AG08395 (cell line): ENCODE measurements around the gene PIAS4.

Experiments used
- DNase-seq: peaks from one replicate; pipeline ENCODE4 v3.0.0; 2012; ENCODE audit warnings: mixed read lengths, low spot score

PIAS4 gene

DNA sequence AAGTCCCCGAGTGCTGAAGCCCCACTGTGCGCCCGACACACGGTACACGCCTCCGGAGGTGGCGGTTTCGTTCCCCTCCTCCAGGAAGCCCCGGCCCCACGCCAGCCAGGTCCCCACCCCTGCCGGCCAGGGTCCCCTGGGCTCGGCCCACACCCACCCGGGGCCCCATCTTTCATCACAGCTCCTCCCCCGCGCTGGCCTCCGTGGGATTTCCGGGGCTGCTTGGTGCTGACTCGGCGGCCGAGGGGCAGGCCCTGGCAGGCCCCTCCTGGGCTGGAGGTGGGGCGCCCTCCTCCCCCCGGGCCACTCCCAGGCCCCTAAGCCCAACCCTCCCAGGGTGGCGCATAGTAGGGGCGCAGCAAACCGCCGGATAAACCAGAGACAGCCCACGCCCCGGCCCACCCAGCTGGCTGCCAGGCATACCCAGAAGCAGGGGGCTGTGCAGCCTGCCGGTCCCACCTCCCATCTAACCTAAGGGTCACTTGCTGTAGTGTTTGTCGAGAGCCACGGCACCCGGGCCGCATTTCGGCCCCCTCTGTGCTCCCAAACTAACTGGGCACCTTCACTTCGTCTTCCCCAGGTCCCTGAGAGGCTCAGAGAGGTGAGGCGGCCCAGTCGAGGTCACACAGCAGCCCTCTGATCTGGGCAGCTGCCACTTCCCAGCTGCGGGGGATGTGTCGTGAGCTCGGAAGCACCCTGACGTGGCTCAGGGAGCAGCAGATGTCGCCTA is 52.5 kb downstream of the PIAS4 start:
- peak; percentile 48 for DNase-seq

DNA sequence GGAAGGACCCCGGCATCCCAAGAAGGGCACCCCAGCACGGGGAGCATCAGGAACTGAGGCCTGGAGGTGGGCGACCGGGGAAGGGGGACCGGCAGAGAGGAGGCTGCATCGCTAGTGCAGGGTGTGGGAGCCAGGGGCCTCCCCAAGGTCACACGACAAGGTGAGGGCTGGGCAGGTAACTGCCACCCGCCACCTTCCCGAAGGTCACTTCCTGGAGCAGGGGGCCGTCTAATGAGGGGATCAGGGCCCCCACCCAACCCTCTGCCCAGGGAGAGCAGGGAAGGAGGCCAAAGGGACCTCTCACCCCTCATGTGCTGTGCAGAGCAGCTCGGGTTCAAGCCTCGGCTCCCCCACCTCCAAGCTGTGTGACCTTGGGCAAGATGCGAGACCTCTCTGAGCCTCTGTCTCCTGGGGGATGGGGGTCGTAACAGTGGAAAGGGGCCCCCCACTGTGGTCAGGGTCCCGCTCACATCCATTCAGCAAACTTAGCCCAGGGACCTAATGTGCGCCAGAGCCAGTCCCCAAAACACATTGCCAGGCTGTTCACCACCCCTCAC is 53.2 kb downstream of the PIAS4 start:
- DNase-seq = no peak

DNA sequence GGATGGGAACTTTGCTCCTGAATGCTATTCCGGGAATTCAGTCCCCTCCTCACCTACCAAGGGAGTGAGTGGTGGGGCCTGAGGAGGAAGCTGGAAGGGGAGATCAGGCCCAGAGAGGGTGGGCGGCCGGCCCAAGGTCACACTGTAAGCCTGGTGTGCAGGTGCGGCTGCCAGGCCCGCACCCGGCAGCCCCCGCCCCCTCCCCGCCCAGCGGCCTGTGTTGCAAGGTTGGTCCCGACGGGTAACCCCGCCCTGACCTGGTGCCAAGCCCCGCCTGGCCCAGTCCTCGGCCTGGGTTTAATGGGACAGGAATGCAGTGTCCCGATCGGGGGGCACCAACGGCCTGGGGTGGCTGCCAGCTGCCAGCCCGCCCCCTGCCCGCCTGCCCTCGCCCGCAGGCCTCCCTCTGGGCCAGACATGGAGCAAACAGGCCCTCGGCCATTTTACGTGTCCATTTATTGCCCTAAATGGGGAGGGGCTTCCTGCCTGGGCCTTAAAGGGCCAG is 53.7 kb downstream of the PIAS4 start:
- peak; percentile 53 for DNase-seq

DNA sequence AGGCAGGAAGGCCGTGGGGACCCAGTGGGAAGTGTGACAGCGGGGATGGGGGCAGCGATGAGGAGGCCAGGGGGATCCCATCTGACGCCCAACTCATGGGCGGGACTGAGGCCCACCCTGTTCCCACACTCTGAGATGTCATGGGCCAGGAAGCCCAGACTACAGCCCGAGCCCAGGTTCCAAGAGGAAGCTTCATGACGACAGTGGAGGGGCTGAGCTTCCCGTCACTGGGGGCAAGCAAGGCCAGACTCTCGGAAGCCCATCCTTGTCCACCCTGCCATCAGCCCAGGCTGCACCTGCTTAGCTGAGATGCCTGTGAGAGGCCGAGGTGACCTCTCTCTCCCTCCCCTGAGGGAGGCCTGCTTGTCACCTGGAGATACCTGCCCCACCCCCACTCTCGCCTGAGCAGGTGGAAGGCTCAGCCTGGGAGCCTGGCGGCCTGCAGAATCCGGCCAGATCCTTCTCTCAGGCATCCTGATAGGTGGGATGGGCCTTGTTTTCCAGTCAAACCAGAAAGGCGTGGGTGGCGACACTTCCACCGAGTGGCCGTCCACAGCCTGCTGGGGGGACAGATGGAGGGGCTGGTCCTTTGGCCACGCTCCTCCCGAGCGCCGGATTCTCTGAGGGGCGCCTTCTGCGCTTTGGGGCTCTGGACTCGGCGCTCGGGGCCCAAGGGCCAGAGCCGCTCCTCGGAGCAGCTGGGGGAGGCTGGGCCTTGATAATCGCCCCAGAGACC is 54.3 kb downstream of the PIAS4 start:
- DNase-seq = no peak

DNA sequence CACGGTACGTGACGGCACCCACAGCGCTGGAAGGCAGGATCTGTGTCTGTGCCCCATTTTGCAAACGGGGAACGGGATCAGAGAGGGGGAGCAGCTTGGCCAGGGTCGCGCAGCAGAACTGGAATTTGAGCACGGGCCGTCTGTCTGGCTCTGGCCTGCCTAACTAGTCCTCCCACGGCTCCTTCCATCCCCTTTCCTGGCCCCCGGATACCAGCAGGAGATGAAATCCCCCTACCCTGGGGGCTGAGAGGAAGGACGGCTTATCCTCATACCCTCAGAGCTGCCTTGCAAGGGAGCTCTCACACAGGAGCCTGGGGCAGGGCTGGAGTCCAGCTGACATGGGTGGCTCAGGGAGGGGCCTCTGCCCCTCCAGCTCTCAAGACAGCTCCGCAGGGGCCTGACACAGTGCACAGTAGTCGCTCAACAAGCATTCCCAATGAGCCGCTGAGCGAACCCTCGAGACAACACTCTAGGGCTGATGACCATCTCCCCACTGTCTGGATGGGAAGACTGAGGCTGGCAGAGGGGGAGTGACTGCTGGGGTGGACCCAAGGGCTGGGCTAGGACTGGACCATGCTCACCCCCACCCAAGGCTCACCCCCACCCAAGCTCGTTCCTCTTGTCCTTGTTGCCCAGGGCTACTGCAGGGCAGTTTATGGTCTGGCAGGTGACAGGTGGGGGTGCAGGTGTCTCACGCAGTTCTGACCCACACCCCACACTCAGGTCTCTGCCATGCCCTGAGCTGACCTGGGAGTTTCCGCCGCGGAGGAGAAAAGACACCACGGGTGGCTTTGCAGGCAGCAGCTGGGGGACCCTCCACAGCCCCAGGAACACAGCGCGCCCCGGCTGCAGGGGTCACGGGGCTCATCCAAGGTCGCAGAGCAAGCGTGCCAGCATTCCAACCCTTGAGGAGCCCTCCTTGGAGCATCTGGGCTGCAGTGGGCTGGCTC is 55.2 kb downstream of the PIAS4 start:
- DNase-seq = no peak

DNA sequence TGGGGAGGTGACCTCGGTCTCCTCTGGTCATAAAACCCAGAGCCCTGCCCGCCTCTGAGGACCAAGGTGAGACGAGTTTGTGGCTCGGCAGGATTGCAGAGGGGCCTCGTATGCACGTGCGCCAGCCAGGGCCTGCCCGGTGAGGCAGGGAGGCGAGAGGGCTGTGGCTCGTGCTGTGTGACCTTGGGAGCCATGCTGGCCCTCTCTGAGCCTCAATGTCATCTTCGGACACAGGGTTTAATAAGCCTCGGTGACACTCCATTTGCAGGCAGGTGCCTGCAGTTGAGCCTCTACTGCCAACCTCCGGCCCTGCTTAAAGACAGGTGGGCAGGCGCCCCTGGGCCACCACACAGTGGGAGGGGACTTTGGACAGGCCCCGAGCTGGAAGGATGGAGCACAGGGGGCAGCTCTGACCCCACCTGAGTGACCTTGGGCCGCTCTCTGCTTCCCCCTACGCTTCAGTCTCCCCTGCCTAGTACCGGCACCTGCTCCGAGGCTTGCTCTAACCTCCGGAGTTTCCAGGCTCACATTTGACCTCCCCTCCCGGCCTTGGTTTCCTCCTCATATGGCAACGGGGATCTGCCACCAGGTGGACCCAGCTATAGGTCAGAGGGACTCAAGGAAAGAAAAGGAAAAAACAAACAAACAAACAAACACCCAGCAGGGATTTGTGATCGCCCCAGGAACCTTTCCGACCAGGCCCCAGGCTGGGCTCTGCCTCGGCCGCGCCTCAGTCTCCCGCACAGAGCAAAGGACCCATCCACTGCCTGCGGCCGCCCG is 56.0 kb downstream of the PIAS4 start:
- no peak for DNase-seq

DNA sequence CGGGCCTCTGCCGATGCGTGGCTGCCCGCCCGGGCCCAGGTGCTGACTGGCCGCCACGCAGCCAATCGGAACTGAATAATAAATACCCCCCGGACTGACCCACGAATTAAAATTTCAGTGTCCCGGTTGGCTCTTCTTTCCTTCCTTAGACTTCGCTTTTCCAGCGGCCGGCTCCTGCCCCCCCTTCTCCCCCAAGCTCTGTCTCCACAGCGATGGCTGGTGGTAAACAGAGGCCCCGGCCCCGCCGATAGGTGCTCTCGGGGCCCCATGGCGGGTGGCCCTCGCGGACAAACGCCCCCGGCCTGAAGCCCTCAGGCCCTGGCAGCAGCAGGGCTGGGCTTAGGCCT is 56.6 kb downstream of the PIAS4 start:
- DNase-seq = no peak

DNA sequence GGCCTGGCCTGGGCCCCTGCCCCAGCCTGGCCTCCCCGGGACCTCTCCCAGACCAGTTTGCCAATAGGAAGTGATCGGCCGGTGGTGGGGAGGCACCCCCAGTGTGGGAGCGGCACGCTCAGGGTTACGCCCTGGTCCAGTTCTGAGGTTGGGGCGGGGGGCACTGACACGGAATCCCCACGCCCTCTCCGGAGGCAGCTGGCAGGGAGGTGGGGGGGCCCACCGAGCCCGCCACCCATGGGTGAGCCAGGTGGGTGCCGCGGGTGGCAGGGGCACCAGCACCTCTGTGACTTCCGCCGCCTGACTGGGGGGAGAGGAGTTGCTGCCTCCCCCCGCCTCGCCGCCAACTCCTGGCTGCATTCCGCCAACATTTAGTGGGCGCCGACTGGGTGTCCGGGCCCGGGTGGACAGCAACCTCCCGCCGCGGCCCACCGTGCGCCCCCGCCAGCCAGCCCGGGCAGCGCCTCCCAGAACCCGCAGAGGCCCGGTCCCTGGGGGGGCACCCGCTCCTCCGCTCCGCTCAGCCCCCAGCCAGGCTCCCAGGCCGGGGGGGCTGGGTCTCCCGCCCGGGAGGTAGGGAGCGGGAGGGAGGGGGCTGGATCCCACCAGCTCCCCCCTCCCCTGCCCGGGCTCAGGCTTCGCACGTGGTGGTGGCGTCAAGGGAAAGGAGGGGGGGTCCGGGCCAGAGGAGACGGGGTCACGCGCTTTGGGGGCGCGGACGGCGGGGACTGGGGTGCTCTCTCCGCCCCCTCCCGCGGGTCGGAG is 57.1 kb downstream of the PIAS4 start:
- DNase-seq = peak; percentile 27

DNA sequence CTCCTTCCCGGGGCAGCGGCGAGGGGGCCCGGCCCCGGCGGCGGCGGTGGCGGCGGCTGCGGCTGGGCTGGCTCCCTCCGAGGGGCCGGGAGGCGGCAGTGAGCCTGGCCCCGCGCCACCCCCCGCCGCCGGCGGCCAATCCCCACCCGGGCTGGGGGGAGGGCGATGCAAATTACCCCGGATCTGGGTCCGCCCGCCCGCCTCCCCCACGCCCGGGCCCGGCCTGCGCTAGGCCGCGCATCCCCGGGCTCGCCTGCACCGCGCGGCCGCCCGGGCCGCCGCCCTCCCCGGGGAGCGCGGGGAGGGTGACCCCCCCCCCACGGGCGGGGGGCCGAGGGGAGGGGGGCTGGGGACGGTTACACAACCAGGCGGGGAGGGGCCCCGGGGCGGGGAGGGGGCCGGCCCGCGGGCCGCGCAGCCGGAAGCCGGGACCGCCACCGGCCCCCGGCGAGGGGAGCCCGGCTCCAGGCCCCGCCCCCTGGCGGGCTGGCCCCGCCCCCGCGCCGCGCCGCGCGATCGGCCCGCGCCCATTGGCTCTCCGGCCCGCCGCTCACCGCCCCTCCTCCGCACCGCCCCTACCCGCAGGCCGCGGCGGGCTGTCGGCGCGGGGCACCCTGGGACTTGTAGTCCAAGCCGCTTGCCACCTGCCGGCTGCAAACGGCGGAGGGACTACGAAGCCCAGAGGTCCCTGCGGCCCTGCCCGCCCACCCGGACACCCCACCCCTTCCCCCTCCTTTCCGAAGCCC is 58.1 kb downstream of the PIAS4 start:
- peak; percentile 99 for DNase-seq

DNA sequence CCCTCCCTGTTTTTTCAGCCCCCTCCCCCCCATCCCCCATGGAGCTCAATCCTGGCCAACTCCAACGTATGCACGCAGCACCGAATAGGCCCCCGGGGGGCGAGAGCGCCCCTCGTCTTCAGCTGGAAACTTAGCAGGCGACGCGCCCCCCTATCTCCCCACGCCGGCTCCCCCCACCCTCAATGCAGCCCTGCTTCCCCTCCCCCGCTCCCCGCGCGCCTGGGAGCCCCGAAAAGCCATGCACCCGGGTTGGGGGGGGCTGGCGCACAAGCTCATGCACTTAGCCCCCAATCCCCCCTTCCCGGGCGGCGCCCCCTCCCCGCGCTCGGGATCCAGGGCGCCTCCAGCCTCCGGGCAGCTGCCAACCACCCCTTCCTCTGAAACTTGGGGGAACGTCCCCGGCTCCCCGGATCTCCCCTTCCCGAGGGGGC is 58.7 kb downstream of the PIAS4 start:
- DNase-seq = no peak

DNA sequence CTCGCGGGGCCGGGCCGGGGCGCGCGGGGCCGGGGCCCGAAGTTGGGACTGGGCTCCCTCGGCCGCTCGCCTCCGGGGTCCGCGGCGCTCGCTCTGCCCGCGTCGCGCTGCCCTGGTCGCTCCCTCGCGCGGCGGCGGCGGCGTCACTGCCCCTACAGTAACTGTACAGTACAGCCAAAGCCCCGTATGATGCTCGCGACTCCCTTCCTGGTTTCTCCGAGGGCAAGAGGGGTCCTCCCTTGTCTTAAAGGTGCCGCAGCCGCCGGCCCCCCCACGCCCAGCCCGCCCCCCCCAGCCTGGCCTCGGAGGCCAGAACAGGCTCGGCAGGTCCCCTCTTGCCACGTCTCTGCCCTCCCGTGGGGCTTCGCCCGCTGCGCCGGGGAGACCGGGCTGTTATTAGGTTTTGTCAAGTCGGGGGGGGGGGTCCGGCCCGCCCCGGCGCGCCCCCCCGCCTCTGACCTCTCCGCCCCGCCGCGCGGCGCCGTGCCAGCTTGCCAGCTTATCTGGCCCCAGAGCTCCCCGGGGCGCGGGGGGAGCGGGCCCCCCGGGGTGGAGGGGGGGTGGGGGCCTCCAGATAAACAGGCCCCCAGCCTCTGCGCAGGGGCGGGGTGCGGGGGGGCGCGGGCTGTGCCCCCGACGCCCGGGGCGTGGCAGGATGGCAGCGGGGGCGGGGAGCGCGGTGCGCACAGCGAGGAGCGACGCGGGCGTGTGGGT is 59.3 kb downstream of the PIAS4 start, which contains the start of gene ZBTB7A:
TSS of gene ZBTB7A (minus strand) at position 218 of the 714 bp plus-strand sequence. CDS start 11,667 bp downstream, outside the sequence.
- DNase-seq = peak; percentile 74

DNA sequence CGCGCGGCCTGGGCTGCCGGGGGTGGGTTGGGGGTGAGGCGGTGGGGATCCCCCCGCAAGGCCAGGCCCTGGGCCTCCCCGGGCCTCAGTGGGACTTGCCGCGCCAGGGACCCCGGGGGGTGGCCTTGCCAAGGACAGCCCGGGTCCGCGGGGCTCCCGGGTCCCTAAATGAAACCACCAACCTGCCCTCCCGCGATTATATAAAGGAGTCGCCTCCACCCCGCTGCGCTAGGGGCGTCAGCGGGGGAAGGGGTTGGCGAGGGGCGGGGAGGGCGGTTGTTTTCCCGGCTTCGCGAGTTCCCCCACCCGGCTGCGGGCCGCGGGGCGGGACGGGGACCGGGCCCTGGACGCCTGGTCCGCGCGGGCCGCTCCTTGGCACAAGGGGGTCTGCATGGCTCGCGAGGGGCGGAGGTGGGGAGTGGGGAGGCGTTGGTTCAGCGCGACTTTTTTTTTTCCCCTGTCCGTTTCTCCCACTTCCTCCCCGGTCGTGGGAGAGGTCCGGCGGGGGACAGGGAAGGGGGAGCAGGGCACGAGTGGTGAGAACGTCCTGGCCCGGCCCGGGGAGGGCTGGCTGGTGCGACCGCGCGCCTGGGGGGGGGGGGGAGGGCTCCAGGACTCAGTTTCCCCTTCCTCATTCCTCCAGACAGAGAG is 60.0 kb downstream of the PIAS4 start:
- DNase-seq = no peak

DNA sequence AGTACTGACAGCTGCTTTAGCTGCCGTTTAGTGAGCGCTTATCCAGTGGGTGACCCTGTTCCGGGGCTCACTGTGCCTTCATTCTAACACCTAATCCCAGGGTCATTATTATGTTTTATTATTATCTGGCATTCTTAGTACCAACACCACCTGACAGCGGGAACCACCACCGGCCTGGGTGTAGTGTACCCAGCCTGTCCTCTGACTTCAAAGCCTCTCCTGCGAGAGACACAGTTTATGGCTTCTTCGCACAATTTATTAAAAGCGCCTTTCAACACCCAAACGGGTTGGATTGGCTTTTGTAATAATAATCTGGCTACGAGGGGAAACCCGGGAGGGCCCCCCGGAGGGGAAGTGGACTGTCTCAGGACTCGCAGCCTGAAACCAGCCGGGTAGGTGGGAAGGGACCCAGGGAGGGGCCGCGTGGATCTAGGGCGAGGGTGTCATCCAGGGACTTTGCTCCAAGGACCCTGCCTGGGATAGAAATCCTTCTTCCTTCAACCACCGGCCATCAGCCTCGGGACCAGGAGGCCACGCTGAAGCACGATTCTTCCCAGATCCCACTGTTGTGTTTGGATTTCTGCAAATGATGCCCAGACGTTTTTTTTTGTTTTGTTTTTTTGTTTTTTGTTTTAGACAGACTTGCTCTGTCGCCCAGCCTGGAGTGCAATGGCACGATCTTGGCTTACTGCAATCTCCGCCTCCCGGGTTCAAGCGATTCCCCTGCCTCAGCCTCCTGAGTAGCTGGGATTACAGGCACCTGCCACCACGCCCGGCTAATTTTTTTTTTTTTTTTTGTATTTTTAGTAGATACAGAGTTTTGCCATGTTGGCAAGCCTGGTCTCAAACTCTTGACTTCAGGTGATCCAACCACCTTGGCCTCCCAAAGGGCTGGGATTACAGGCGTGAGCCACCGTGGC is 60.8 kb downstream of the PIAS4 start:
- no peak for DNase-seq

DNA sequence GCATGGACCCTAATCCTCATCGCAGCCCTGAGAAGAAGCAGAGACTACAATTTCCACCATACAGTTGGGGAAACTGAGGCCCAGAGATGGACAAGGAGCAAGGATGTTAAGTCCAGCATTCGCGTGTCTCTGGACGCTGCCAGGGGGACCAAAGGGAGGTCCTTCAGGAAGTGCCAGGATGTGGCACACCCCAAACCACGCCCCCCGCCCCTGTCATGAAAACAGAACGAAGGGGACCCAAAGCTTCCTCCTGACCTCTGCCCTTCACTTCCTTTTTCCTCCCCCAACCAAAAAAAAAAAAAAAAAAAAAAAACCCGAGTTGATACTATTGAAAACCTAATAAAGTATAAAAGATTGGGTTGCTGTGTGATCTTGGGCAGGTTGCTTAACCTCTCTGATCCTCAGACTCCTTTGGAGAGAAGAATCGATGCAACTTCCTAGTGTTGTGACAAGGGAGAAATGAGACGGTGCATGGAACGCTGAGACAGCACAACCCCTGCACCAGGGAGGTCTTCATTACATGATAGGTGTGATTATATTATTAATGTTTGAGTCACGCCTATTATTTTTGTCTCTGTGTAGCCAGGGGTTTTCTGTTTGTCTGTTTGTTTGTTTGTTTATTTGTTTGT is 61.9 kb downstream of the PIAS4 start:
- DNase-seq = no peak

DNA sequence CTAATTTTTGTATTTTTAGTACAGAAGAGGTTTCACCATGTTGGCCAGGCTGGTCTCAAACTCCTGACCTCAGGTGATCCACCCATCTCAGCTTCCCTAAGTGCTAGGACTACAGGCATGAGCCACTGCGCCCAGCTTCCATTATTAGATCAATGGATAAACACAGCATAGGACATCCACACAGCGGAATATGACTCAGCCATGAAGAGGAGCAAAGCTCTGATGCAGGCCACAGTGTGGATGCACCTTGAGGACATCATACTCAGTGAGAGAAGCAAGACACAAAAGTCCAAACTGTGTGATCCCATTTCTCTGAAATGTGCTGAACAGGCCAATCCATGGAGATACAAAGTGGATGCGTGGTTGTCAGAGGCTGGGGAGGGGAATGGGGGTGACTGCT is 64.1 kb downstream of the PIAS4 start:
- no peak for DNase-seq

DNA sequence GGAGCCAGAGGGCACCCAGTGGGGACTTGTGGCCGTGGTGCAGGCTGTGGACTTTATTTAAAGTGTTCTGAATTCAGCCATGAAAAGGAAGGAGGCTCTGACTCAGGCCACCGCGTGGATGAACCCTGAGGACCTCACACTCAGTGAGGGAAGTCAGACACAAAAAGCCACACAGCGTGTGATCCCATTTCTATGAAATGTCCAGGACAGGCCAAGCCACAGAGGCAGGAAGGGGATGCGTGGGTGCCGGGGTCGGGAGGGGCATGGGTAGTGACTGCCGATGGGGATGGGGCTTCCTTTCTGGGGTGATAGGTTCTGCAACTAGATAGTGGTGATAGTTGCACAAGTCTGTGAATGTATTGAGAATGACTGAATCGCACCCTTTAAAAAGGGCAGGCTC is 67.8 kb downstream of the PIAS4 start:
- DNase-seq = no peak

DNA sequence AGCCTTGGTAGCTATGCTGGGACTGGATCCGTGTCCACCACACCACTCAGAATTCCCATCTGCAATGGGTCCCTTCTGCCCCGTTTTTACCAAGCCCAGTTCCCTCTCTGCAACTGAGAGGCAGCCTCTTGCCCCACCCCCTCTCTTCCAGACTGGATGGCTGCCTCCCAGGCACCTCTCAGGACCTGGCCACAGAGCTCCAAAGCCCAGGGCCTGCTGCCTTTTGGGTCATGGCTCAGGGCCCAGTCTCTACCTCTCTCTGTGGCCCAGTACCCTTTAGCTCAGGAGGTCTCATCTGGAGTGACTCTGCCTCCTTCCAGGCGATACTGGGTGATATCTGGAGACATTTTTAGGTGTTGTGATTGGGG is 69.5 kb downstream of the PIAS4 start:
- no peak for DNase-seq
